Measurements from ENCODE around the gene SORCS2.

- no peak for TF ChIP-seq CTCF (conservative IDR thresholded peaks at IDR 0.05; ENCODE audit: low read depth, low read length)
- no peak for TF ChIP-seq EZH2 (IDR thresholded peaks at IDR 0.05; ENCODE audit: borderline replicate concordance, low read depth, low read length, poor library complexity, severe bottlenecking)
These were observed 286.3 kb downstream of the SORCS2 start for GRCh38 chr4:7478665-7479064.

All from A673 (cell line).